Measurements from ENCODE around the gene MTFR1L. TPM values are rescaled to one million over a fixed set of nuclear protein-coding genes. Genes with fewer than 3 reads are reported as not detected.

The MTFR1L gene
- total and polyA plus RNA-seq, 9 of the 15 experiments (the other 6 are each of a cell fraction or from before 2014, with no cell fraction given): 41.4 to 98.5 (median 53.7) TPM

GRCh38 chr1:25861316-25862286 is 41.8 kb downstream of the MTFR1L start (continued):
- TF ChIP-seq IRF9 (tag; IDR thresholded peaks at IDR 0.05): no peak
- no peak for TF ChIP-seq SP1 (CRISPR knock-in tag; IDR thresholded peaks at IDR 0.05)
- TF ChIP-seq SETDB1 (IDR thresholded peaks at IDR 0.05; ENCODE audit: low read length): no peak
- peak; percentile 36; the same call in 1 of the 2 replicates for TF ChIP-seq ZFX (CRISPR knock-in tag; IDR thresholded peaks at IDR 0.05)
- TF ChIP-seq, protein P1, sequence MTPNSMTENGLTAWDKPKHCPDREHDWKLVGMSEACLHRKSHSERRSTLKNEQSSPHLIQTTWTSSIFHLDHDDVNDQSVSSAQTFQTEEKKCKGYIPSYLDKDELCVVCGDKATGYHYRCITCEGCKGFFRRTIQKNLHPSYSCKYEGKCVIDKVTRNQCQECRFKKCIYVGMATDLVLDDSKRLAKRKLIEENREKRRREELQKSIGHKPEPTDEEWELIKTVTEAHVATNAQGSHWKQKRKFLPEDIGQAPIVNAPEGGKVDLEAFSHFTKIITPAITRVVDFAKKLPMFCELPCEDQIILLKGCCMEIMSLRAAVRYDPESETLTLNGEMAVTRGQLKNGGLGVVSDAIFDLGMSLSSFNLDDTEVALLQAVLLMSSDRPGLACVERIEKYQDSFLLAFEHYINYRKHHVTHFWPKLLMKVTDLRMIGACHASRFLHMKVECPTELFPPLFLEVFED (CRISPR knock-in tag; conservative IDR thresholded peaks at IDR 0.05): no peak
- TF ChIP-seq KAT8 (IDR thresholded peaks at IDR 0.05; ENCODE audit: low read depth): no peak
- TF ChIP-seq RBM34 (IDR thresholded peaks at IDR 0.05; ENCODE audit: borderline replicate concordance, insufficient read depth, low read length): no peak
- TF ChIP-seq FOXO4 (CRISPR knock-in tag; IDR thresholded peaks at IDR 0.05): no peak
- TF ChIP-seq HNRNPLL (IDR thresholded peaks at IDR 0.05; ENCODE audit: low read depth, low read length, poor library complexity, severe bottlenecking): no peak
- TF ChIP-seq PTTG1 (tag; IDR thresholded peaks at IDR 0.05; ENCODE audit: low read depth): no peak
- TF ChIP-seq SNRNP70 (optimal IDR thresholded peaks at IDR 0.05; ENCODE audit: low read depth, low read length): no peak
- no peak for TF ChIP-seq ZNF785 (CRISPR knock-in tag; IDR thresholded peaks at IDR 0.05)
- TF ChIP-seq, protein P2, sequence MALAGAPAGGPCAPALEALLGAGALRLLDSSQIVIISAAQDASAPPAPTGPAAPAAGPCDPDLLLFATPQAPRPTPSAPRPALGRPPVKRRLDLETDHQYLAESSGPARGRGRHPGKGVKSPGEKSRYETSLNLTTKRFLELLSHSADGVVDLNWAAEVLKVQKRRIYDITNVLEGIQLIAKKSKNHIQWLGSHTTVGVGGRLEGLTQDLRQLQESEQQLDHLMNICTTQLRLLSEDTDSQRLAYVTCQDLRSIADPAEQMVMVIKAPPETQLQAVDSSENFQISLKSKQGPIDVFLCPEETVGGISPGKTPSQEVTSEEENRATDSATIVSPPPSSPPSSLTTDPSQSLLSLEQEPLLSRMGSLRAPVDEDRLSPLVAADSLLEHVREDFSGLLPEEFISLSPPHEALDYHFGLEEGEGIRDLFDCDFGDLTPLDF (CRISPR knock-in tag; IDR thresholded peaks at IDR 0.05): no peak
- TF ChIP-seq ZSCAN29 (IDR thresholded peaks at IDR 0.05): no peak
- TF ChIP-seq CBFA2T3 (IDR thresholded peaks at IDR 0.05): peak; percentile 77
- no peak for TF ChIP-seq HDAC3 (IDR thresholded peaks at IDR 0.05; ENCODE audit: borderline replicate concordance, partially characterized antibody)
- TF ChIP-seq ZNF668 (CRISPR knock-in tag; IDR thresholded peaks at IDR 0.05): no peak
- TF ChIP-seq, protein P3, sequence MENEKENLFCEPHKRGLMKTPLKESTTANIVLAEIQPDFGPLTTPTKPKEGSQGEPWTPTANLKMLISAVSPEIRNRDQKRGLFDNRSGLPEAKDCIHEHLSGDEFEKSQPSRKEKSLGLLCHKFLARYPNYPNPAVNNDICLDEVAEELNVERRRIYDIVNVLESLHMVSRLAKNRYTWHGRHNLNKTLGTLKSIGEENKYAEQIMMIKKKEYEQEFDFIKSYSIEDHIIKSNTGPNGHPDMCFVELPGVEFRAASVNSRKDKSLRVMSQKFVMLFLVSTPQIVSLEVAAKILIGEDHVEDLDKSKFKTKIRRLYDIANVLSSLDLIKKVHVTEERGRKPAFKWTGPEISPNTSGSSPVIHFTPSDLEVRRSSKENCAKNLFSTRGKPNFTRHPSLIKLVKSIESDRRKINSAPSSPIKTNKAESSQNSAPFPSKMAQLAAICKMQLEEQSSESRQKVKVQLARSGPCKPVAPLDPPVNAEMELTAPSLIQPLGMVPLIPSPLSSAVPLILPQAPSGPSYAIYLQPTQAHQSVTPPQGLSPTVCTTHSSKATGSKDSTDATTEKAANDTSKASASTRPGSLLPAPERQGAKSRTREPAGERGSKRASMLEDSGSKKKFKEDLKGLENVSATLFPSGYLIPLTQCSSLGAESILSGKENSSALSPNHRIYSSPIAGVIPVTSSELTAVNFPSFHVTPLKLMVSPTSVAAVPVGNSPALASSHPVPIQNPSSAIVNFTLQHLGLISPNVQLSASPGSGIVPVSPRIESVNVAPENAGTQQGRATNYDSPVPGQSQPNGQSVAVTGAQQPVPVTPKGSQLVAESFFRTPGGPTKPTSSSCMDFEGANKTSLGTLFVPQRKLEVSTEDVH (IDR thresholded peaks at IDR 0.05; ENCODE audit: low read depth, partially characterized antibody): no peak
- TF ChIP-seq NEUROD1 (IDR thresholded peaks at IDR 0.05; ENCODE audit: borderline replicate concordance, low read depth, low read length, partially characterized antibody): no peak
- no peak for TF ChIP-seq MAFF (IDR thresholded peaks at IDR 0.05; ENCODE audit: low read length)
